ENCODE data around the gene SECISBP2L.
"Not testable (repeated sequence)": the region's sequence is repeated elsewhere in the genome, so short reads cannot be mapped to it uniquely, and the experiment has no call there.

The SECISBP2L gene

DNA sequence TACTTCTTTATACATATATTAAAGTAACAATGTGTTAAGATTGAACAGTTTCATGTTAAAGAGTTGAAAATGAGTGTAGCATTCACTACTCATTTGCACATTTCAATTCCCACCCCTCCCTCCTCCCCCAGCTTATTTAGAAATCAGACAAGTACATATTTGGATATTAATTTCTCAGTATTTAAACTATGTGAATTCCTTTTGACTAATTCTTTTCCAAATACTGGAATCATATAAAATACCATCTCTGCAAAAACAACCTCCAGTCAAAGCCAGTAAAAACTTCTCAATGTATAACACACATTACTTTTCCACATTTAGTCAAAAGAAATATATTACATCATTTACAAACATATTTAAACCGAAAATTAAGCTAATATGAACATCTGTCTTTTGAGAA, 57.1 kb downstream of the SECISBP2L start:
- no peak for DNase-seq

DNA sequence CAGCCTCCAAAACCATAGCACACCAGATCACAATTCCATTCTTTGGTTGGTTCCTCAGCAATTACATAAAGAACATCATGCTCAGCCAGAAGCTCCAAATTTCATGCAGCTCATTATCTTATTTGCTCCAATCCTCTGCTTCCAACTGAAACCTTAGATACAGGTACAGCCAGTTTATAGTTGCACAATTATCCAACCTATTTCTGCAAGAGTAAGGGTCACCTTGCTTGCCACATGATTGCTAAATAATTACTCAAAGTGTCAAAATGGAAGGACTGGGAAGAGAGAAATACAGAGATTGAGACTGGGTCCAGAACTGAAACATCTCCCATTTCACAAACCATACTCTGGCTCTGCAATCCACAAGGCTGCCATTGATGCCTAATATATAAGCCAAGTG, 59.1 kb downstream of the SECISBP2L start:
- DNase-seq: no peak

DNA sequence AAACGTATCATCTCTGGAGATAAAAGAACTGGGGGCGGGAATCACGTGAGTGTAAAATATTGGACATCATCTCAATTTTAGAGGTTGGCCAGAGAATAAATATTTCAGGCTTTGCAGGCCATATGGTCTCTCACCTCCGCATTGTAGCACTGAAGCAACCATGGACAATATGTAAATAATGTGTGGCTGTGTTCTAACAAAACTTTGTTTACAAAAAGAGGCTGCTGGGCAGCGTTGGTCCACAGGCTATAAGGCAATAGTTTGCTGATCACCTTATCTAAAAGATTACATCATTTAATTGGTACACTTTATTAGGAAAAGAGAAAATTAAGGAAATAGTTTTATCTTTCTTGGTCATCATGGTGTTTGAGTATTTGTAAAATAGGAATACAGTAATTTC, 60.0 kb downstream of the SECISBP2L start:
- no peak for DNase-seq

DNA sequence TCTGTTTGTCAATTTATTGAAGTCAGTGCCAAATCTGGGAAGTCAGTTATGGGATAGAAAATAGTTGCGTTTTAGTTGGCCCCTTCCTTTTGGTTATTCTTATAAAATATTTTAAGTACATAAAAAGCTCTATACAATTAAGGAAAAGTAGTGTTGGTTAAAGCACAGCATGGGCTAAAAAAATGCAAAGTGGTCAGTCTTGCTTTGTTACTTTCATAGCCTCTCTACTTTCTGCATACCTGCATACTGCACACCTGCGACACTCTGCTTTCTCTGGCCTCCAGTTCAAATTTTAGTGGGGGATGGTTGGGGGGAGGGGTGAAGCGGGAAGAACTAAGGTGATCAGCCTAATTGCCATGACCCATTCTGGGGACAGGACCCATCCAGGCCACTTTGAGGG, 60.7 kb downstream of the SECISBP2L start:
- no peak for DNase-seq

DNA sequence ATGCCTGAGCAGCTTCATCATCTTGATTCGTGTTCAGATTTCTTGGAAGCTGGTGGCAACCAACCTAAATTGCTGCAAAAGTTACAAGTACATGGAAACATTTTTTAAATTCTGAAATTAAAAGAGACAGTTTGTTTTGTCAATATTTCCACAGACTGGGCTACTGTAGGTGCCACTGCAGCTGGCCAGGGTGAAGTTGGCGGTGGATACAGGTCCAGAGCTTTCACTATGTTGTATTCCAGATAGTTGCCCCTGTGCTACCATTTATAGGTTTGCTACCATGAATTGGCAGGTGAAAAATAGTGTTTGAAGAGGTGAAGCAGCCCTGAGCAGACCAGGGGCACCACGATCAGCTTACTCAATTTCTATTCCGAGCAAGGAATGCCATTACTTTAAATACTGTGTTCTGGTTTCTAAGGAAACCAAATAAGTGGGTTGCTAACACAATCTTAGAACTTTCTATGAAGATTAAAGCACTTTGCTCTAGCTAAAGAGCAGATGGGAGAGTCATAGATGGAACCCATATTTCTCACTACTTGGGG, 61.4 kb downstream of the SECISBP2L start:
- no peak for DNase-seq

DNA sequence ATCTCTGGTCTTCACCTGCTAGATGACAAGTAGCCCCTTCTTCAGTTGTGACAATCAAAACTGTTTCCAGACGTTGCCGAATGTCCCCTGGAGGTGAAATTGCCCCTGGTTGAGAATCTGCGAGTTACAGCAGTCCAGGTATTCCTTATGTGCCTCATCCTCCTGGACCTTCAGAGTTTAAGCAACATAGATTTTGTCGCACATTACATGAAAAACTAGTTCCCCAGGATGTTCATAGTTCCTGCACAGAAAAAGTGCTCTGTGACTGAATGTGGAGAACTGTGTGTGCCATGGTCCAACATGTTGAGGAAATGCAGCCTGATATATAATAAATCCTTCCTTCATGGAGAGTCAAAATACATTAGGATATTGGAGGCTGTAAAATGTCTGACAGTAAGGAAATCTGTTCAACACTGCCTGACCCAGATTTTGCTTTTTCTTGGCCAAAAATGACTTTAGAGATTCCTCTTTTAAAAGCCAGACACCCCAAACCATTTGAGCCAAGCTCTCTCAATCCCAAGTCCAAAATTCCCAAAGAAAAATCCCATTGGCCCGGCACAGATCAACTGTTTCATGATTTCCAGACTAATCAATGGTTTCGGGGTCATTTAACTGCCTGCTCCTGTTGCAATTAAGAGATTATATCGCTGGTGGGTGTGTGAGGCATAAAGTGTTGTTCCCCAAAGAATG, 62.1 kb downstream of the SECISBP2L start:
- DNase-seq: no peak

DNA sequence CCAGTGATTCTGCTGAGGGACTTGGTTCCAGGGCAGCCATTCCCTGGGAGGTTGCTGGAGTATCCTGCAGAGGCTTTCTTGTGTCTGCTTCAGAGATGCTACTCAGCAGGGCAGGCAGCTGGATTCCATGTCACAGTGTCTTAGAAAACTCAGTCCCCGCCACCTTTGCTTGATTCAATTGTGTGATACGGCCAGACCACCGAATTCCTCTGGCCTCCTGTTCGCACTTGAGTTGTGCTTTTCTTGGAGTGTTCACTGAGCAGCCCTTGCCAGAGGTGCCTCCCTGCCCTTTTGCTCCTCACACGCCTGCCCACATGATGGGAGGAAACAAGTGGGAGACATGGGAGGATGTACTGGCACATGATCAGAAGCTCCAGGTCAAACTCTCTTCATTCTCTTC, 62.9 kb downstream of the SECISBP2L start:
- DNase-seq: no peak

DNA sequence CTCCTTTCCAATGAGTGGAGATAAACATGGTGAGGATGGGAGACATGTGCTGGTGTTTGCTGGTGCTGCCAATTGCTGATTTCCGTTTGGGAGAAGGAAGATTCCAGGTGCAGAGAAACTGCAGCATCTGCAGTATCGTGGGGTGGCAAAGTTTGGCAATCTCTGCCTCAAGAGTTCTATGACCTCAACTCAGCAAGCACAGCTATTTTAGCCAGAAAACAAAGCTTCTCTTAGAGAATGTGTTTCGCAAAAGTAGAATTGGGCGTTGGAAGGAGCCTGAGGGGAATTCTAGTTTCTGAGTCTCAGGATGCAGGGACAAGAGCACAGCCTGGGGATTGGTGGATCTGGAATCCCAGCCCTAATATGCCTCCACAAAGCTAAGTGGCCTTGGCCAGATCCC, 64.3 kb downstream of the SECISBP2L start:
- DNase-seq: no peak

DNA sequence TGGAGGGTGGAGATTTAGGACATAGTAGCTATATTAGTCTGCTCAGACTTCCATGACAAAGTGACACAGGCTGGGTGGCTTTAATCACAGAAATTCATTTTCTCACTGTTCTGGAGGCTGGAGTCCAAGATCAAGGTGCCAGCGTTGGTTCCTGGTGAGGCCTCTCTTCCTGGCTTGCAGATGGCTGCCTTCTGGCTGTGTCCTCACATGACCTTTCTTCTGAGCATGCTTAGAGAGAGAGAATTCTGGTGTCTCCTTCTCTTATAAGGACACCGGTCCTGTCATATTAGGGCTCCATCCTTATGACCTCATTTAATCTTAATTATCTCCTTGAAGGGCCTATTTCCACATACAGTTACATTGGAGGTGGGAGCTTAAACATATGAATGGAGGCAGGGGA, 67.6 kb downstream of the SECISBP2L start:
- no peak for DNase-seq

DNA sequence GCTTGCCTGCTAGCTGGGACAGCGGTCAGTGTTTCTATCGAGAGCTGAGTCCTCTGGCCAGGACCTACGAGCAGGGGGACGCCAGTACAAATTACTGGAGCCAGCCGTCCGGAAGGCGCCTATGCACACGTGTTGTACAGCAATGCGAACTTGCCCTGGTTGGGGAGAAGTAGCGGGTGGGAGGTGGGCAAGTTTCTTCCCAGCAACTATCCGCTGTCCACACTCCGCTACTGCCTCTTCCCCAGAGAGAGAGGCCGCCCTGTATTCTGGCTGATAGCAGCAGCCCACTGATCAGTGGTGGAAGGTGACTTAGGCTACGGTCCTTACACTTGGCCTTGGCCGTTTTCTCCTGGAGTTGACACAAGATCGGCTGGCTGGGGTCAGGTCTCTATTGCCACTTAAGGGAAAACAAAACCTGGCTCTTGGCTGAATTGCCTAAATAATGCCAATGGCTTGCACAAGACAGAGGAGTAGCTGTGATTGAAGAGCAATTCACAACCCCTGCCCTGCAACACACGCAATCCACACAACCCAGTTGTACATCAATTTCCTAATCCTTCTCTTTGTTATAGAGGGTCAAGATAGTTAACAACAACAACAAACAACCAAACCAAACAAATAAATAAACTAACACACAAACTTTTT, 69.7 kb downstream of the SECISBP2L start:
- no peak for DNase-seq

DNA sequence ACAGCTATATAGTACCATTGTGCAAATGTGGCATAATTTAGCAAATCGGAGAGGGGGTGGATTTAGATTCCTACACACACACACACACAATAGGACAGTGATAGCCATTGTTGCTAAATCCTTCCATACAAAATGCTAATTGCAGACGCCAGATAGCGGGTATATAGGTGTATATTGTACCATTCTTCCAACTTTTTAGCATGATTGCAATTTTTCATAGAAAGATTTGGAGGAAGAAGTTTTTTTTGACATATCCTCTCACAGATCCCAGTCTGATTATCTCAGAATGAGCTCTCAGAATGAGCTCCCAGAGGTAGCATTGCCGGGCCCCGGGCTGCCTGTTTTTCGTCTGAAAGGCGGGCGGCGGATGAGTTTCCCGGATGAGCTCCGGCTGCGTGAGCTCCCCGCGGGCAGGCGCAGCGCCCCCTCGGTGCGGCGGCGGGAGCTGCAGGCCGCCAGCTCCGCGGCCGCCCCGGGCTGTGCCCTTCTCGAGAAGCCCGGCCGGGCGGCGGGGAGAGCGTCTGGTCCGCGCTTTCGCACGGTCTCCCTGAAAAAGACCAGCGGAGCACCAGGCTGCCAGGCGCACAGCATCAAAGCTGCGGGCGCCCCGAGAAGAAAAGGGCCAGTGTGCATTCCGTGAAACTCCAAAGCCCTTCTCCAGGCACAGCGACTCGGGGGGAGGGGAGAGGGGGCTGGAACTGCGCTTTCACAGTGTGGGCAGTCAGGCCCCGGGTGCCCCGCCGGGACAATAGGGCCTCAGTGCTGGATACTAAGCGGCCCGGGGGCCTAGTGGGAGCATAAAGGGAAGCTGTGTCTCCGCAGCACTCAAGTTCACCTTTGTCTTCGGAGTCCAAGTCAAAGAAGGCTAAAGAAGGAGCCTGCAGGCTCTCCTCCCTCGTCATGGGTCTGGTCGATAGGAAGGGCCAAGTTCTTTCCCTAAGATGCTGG, 70.5 kb downstream of the SECISBP2L start:
- DNase-seq: peak; percentile 65 to 67

DNA sequence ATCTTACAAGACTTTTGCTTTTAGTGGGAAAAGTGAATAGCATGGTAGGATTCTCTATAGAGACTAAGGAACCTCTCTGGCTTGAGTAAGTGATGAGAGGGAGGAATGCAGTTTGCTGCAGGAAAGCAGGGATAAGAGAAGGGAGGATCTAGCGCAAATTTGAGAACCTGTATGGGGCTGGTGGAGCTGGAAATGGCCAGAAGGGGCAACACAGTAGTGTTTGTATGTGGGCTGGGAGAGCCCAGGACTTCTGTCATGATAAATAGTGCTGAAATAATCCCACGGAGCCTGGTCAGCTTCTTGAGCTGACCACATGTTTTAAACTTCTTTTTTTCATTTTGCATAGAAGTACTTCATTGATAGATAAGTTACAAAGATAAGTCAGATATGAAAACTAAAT, 71.4 kb downstream of the SECISBP2L start:
- no peak for DNase-seq

DNA sequence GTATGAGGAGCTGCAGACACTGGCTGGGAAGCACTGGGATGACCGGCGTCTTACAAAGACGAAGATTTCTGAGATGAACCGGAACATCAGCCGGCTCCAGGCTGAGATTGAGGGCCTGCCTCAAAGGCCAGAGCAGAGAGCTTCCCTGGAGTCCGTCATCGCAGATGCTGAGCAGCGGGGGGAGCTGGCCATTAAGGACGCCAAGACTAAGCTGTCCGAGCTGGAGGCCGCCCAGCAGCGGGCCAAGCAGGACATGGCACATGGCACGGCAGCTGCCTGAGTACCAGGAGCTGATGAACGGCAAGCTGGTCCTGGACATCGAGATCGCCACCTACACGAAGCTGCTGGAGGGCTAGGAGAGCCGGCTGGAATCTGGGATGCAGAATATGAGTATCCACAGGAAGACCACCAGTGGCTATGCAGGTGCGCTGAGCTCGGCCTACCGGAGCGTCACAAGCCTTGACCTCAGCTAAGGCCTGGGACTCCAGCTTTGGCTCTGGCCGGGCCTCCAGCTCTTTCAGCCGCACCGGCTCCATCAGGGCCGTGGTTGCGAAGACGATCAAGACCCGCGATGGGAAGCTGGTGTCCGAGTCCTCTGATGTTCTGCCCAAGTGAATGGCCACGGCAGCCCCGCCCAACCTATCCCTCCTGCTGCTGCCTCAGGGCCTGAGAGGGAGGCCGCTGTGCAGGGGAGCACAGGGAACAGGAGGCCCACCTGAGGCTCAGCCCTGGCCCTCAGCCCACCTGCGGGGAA, 73.3 kb downstream of the SECISBP2L start:
- no peak for DNase-seq

DNA sequence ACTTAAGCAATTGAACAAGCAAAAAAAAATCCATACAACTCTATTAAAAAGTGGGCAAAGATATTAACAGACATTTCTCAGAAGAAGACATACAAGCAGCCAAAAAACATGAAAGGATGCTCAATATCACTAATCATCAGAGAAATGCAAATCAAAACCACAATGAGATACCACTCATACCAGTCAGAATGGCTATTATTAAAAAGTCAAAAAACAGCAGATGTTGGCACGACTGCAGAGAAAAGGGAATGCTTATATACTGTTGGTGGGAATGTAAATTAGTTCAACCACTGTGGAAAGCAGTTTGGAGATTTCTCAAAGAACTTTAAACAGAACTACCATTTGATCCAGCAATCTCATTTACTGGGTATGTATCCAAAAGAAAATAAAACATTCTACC, 75.3 kb downstream of the SECISBP2L start:
- DNase-seq: not testable (repeated sequence)

DNA sequence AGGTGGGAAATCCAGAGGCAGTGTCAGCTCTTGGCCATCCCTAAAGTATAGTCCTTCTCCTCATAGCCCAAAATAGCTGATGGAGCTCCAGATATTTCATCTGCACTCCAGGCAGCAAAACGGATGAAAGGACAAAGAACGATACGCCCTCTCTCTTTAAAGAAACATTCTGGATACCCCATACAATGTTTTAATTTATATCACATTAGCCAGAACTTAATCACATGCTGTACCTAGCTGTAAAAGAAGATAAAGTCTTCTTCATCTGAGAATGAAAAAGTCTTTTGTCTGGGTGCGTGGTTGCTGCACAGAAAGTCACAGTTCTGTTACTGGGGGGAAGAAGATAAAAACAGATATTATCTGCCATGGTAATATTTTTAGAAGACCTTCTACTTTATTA, 78.2 kb downstream of the SECISBP2L start:
- no peak for DNase-seq

DNA sequence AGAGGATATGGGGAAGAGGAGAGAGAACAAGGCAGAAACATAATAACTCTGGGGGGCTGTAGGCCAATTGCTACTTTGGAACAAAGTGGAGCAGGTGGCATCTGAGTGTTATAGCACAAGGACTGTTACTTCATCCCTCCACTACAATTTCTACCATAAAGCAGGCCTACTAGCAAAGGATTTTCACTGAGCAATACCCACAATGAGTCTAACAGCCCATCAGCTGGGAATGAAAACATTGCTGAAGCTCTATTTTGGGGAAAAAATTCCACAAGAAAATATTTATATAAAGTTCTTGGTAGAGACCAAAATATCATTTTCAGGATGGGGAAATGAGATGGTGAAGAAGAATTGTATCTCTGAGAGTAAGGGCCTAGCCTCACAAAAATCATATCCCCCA, 78.9 kb downstream of the SECISBP2L start:
- DNase-seq: no peak

DNA sequence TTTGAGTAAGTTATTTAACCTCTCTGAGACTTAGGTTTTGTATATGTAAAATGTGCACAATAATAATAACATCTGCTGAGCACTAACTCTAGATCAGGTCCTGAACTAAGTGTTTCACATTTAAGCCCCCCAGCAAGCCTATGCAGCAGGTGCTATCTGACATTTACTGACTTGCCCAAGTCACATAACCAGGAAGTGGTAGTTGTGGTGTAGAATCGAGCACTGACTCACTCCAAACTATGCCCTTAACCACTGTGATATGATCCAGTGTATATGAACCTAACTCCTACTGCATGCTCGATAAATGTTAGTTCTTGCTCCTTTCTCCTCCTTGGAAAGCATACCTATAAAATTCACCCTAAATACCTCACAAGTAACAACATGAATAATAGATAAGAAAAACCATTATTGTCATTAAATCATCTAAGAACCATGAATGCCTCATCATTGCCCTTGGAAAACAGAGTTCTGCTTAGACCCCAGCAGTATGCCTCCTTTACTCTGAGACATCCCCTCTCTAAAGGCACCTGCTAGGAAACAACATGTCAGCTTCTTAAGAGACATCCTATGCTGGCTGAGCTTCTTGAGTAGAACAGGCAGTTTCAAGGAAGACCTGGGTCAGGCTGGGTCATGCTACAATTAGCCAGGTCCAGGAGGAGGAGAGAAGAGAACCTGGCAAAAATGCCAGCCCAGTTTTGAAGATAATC, 79.5 kb downstream of the SECISBP2L start:
- peak in 1 of 2 donors; percentile 24 for DNase-seq

DNA sequence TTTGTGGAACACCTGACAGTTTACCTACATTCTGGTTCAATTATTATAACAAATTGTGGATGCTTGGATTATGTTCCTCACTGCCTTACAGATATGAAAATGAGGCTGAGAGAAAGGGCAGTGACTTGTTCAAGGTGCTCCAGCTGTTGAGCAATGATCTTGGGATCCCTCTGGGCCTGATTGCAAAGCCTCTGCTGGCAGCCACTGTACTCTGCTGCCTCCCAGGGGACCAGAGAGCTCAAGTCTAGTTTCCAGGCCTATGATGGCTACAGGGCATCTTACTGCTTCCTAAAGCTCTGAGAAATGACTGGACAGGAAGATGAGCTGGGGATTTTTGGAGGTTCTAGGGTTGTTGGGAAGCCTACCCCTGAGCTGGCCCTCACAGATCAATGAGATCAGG, 80.3 kb downstream of the SECISBP2L start:
- no peak for DNase-seq

DNA sequence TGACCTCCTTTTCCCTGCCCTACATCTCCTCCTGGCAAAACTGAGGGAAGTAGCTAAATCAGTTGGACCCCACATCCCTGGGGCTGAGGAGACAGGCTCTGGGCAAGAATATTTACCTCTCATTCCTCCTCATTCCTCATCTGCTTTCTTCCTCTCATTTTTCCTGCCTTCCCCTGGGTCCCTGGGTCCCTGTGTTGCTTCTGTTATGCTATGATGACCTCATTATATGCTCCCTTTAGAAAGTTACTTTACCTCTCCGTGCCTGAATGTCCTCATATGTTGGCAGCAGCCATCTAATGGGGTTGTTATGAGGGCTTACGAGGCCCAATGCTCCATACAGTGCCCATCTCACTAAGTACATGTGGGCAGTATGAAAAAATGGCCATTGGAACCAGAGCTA, 81.3 kb downstream of the SECISBP2L start:
- DNase-seq: no peak

DNA sequence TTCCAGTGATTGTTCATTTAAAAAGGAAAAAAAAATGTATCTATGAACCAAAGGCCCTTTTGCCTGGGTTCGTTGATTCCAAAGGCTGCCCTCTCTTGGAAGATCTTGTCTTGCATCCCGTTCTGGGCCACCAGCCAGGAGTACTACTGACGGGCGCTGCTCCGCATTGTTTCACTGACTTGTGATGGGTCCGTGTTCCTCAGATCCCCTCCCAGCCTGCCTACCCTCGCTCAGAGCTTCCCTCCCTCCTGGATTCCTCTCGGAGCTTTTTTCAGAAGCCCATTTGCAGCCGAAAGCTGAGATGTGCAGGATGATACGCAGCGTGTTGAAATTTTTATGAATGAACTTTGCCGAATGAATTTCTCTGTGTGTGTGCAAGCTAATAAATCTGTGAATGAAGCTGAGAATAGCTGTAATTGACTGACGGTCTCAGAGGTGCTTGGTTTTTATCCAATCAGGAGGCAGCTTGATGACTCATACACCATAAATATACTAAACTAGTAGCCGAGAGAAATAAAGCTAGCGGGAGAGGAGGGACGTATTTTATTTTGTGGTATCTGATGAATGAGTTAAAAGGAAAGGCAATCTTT, 82.6 kb downstream of the SECISBP2L start, which contains the start of gene SHC4:
Gene SHC4, minus strand, starts transcription at position 396 of the 590 bp plus-strand sequence. CDS start 904 bp downstream, outside the sequence.
- DNase-seq: peak in 1 of 2 donors; percentile 38
